HepG2 (cell line): ENCODE results near the gene SCAI. TPM values are rescaled to one million over a fixed set of nuclear protein-coding genes. Genes with fewer than 3 reads are reported as not detected.
A peak's percentile ranks its signal among the peaks of the same experiment; 100 is the strongest.

Source experiments
- ARID2 ChIP-seq: sonication (generic); formaldehyde crosslinking; IDR thresholded peaks from 2 replicates; pipeline ENCODE4 v1.8.1; 2022; ENCODE audit warnings: mild to moderate bottlenecking, missing genetic modification reagents, borderline replicate concordance
- CENPT ChIP-seq: sonication (generic); formaldehyde crosslinking; IDR thresholded peaks from 2 replicates; pipeline ENCODE4 v1.8.0; 2022; ENCODE audit warnings: low read depth, mild to moderate bottlenecking, moderate library complexity, missing genetic modification reagents
- CHD2 ChIP-seq: IDR thresholded peaks from 2 replicates; pipeline ENCODE4 v1.6.1; 2011; ENCODE audit warnings: low read depth, low read length, improper control_type of control experiment
- EHMT2 ChIP-seq: fragments of 200-600 bp; sonication (generic); IDR thresholded peaks from 2 replicates; pipeline ENCODE4 v1.7.0; 2017; ENCODE audit warnings: antibody characterized with exemption, low read depth, low read length, borderline replicate concordance
- ETV5 ChIP-seq: IDR thresholded peaks from 2 replicates; pipeline ENCODE4 v1.6.1; 2018; ENCODE audit warnings: missing biosample characterization, missing genetic modification reagents, inconsistent platforms, borderline replicate concordance
- HOXD1 ChIP-seq: sonication (generic); formaldehyde crosslinking; IDR thresholded peaks from 2 replicates; pipeline ENCODE4 v1.5.0; 2020; ENCODE audit warnings: missing genetic modification reagents
- MIER2 ChIP-seq: IDR thresholded peaks from 2 replicates; pipeline ENCODE4 v1.6.1; 2016; ENCODE audit warnings: missing biosample characterization, missing genetic modification reagents
- MTA1 ChIP-seq: sonication (generic); formaldehyde crosslinking; IDR thresholded peaks from 2 replicates; pipeline ENCODE4 v1.4.0; 2020; ENCODE audit warnings: missing genetic modification reagents, mild to moderate bottlenecking, borderline replicate concordance
- MZF1 ChIP-seq: sonication (generic); formaldehyde crosslinking; IDR thresholded peaks from 2 replicates; pipeline ENCODE4 v1.8.1; 2023; ENCODE audit warnings: mild to moderate bottlenecking, missing genetic modification reagents, borderline replicate concordance
- POGZ ChIP-seq: sonication (generic); formaldehyde crosslinking; IDR thresholded peaks from 2 replicates; pipeline ENCODE4 v1.4.0; 2020; ENCODE audit warnings: mild to moderate bottlenecking, missing genetic modification reagents
- RARA ChIP-seq: IDR thresholded peaks from 2 replicates; pipeline ENCODE4 v1.6.1; 2016; ENCODE audit warnings: missing genetic modification reagents, missing compliant biosample characterization
- ZFP36L2 ChIP-seq: sonication (generic); formaldehyde crosslinking; IDR thresholded peaks from 2 replicates; pipeline ENCODE4 v1.4.0; 2020; ENCODE audit warnings: missing genetic modification reagents
- ZNF34 ChIP-seq: sonication (generic); formaldehyde crosslinking; IDR thresholded peaks from 2 replicates; pipeline ENCODE4 v1.4.0; 2020; ENCODE audit warnings: mild to moderate bottlenecking, missing genetic modification reagents, borderline replicate concordance
- polyA plus RNA-seq, 8 experiments: library from polyadenylated mRNA; depleted of rRNA in 3 of 8; stranded (reverse) in 7 of 8; unstranded in 1 of 8; fragments of >200 nt; fragmentation: Illumina TruSeq in 4 of 8; extraction: Trizol in 4 of 8; gene quantifications; 2 replicates each; pipeline versions ENCODE4 v1.2.1 to v1.2.3, GENCODE V29; 2011 to 2016; ENCODE audit warnings: low read depth in 4 of 8, missing spikeins in 1 of 8, mixed read lengths in 1 of 8; ENCODE audit not compliant: insufficient read depth in 1 of 8
- total RNA-seq, 5 experiments: library from RNA; depleted of rRNA; stranded (reverse); fragments of >200 nt; fragmentation: Illumina TruSeq; extraction: Trizol; gene quantifications; 2 replicates each; pipeline ENCODE4 v1.2.3, GENCODE V29; 2016; ENCODE audit warnings: low read depth in 1 of 5
- TF ChIP-seq, protein P1 (sequence below): sonication (generic); formaldehyde crosslinking; IDR thresholded peaks from 2 replicates; pipeline ENCODE4 v1.8.0; 2022; ENCODE audit warnings: mild to moderate bottlenecking, missing genetic modification reagents; ENCODE audit not compliant: insufficient replicate concordance
- TF ChIP-seq, protein P2 (sequence below): sonication (generic); formaldehyde crosslinking; IDR thresholded peaks from 2 replicates; pipeline ENCODE4 v1.5.1; 2020; ENCODE audit warnings: mild to moderate bottlenecking, missing genetic modification reagents
- TF ChIP-seq, protein P3 (sequence below): fragments of 450-650 bp; IDR thresholded peaks from 2 replicates; pipeline ENCODE4 v1.6.1; 2016
- TF ChIP-seq, protein P4 (sequence below): IDR thresholded peaks from 2 replicates; pipeline ENCODE4 v1.6.1; 2016; ENCODE audit warnings: missing biosample characterization, missing genetic modification reagents, low read depth
- TF ChIP-seq, protein P5 (sequence below): sonication (generic); formaldehyde crosslinking; IDR thresholded peaks from 2 replicates; pipeline ENCODE4 v1.4.0; 2020; ENCODE audit warnings: missing genetic modification reagents, borderline replicate concordance

Gene SCAI
- total and polyA plus RNA-seq, 2 of the 13 experiments (the other 11 are each of a cell fraction or from before 2014, with no cell fraction given), result 4.4 to 8.4 TPM

DNA sequence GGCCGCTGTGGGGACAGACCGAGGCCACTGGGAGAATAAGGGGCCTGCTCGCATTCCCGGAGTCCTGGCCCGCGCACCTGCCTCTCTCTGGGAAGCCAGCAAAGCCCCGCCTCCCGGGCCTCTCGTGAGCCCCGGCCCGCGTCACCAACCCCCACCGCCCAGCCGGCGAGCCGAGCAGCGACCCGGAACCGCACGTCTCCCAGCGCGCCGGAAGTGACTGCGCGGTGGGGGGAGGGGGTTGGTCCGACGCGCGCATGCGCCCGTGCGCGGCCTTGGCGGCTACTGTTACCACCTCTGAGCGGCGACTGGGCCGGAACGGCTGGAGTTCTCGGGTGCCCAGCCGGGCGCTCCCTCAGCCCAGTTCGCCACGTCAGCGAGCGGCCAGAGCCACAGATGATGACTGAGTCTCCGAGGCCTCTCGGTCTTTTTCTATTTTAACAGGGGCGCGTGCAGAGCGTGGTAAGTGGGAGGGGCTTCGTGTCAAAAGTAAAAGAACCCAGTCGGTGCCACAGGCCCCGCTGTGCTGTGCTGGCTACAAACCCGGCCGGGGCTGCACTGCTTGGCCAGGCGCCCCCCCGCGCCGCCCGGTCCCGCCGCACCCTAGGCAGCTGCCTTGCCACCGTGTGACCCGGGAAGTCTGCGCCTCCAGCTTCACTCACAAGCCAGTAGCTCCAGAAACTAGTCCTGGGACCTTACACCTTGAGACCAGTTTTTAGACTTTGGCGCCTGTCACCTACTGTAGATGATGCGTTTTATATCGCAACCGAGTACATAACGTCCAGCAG, 202.2 kb downstream of the SCAI start, which contains the start of gene GOLGA1 (continued):
- TF ChIP-seq ZFP36L2 (CRISPR knock-in tag) (no peak), ARID2 (CRISPR knock-in tag) (no peak), CENPT (no peak), MTA1 (CRISPR knock-in tag) (no peak), ZNF34 (peak; percentile 57; the same call in 1 of the 2 replicates), CHD2 (peak; percentile 81), RARA (no peak), EHMT2 (no peak), MIER2 (no peak), ETV5 (peak; percentile 93), POGZ (CRISPR knock-in tag) (peak; percentile 86), HOXD1 (no peak; the same call in 1 of the 2 replicates), MZF1 (CRISPR knock-in tag) (no peak)
- TF ChIP-seq, protein P1, sequence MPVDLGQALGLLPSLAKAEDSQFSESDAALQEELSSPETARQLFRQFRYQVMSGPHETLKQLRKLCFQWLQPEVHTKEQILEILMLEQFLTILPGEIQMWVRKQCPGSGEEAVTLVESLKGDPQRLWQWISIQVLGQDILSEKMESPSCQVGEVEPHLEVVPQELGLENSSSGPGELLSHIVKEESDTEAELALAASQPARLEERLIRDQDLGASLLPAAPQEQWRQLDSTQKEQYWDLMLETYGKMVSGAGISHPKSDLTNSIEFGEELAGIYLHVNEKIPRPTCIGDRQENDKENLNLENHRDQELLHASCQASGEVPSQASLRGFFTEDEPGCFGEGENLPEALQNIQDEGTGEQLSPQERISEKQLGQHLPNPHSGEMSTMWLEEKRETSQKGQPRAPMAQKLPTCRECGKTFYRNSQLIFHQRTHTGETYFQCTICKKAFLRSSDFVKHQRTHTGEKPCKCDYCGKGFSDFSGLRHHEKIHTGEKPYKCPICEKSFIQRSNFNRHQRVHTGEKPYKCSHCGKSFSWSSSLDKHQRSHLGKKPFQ (CRISPR knock-in tag), result peak; percentile 38
- TF ChIP-seq, protein P2, sequence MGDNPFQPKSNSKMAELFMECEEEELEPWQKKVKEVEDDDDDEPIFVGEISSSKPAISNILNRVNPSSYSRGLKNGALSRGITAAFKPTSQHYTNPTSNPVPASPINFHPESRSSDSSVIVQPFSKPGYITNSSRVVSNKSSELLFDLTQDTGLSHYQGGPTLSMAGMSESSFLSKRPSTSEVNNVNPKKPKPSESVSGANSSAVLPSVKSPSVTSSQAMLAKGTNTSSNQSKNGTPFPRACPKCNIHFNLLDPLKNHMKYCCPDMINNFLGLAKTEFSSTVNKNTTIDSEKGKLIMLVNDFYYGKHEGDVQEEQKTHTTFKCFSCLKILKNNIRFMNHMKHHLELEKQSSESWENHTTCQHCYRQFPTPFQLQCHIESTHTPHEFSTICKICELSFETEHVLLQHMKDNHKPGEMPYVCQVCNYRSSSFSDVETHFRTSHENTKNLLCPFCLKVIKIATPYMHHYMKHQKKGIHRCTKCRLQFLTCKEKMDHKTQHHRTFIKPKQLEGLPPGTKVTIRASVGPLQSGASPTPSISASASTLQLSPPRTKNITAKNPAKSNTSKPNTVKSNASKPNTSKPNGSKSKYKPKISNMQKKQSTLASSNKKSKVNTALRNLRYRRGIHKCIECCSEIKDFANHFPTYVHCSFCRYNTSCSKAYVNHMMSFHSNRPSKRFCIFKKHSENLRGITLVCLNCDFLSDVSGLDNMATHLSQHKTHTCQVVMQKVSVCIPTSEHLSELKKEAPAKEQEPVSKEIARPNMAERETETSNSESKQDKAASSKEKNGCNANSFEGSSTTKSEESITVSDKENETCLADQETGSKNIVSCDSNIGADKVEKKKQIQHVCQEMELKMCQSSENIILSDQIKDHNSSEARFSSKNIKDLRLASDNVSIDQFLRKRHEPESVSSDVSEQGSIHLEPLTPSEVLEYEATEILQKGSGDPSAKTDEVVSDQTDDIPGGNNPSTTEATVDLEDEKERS (CRISPR knock-in tag), result no peak
- TF ChIP-seq, protein P3, sequence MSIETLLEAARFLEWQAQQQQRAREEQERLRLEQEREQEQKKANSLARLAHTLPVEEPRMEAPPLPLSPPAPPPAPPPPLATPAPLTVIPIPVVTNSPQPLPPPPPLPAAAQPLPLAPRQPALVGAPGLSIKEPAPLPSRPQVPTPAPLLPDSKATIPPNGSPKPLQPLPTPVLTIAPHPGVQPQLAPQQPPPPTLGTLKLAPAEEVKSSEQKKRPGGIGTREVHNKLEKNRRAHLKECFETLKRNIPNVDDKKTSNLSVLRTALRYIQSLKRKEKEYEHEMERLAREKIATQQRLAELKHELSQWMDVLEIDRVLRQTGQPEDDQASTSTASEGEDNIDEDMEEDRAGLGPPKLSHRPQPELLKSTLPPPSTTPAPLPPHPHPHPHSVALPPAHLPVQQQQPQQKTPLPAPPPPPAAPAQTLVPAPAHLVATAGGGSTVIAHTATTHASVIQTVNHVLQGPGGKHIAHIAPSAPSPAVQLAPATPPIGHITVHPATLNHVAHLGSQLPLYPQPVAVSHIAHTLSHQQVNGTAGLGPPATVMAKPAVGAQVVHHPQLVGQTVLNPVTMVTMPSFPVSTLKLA, result peak; percentile 43
- TF ChIP-seq, protein P4, sequence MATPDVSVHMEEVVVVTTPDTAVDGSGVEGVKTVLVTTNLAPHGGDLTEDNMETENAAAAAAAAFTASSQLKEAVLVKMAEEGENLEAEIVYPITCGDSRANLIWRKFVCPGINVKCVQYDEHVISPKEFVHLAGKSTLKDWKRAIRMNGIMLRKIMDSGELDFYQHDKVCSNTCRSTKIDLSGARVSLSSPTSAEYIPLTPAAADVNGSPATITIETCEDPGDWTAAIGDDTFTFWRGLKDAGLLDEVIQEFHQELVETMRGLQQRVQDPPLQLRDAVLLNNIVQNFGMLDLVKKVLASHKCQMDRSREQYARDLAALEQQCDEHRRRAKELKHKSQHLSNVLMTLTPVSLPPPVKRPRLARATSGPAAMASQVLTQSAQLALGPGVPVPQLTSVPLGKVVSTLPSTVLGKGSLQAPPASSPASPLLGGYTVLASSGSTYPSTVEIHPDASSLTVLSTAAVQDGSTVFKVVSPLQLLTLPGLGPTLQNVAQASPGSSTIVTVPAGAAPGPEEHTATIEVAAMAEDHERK (CRISPR knock-in tag), result peak; percentile 68
- TF ChIP-seq, protein P5, sequence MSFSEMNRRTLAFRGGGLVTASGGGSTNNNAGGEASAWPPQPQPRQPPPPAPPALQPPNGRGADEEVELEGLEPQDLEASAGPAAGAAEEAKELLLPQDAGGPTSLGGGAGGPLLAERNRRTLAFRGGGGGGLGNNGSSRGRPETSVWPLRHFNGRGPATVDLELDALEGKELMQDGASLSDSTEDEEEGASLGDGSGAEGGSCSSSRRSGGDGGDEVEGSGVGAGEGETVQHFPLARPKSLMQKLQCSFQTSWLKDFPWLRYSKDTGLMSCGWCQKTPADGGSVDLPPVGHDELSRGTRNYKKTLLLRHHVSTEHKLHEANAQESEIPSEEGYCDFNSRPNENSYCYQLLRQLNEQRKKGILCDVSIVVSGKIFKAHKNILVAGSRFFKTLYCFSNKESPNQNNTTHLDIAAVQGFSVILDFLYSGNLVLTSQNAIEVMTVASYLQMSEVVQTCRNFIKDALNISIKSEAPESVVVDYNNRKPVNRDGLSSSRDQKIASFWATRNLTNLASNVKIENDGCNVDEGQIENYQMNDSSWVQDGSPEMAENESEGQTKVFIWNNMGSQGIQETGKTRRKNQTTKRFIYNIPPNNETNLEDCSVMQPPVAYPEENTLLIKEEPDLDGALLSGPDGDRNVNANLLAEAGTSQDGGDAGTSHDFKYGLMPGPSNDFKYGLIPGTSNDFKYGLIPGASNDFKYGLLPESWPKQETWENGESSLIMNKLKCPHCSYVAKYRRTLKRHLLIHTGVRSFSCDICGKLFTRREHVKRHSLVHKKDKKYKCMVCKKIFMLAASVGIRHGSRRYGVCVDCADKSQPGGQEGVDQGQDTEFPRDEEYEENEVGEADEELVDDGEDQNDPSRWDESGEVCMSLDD (CRISPR knock-in tag), result no peak; the same call in 1 of the 2 replicates
